Forelimb muscle (tissue), 1 donor: ENCODE measurements around the gene REC114. TPM values are rescaled to one million over a fixed set of nuclear protein-coding genes. Genes with fewer than 3 reads are reported as not detected.

Experiments used
- DNase-seq: peaks from one replicate; pipeline ENCODE4 v3.0.0-alpha.2; 2013; ENCODE audit warnings: low read depth
- polyA plus RNA-seq: library from polyadenylated mRNA; unstranded; fragments of 120-200 nt; gene quantifications from one replicate; pipeline ENCODE4 v1.2.1, GENCODE V29; 2013; ENCODE audit not compliant: insufficient read length

Gene REC114
- polyA plus RNA-seq, 1 donor = not detected

- DNase-seq = no peak
These were observed 160.0 kb downstream of the REC114 start for GRCh38 chr15:73602992-73603391.

GRCh38 chr15:73604477-73604876, 161.5 kb downstream of the REC114 start:
- no peak for DNase-seq

GRCh38 chr15:73605759-73606436, 162.9 kb downstream of the REC114 start:
- no peak for DNase-seq

- DNase-seq = no peak
These were observed 164.4 kb downstream of the REC114 start for GRCh38 chr15:73607405-73607804.

- DNase-seq = no peak
These were observed 164.9 kb downstream of the REC114 start for GRCh38 chr15:73607843-73608242.

- no peak for DNase-seq
These were observed 165.5 kb downstream of the REC114 start for GRCh38 chr15:73608475-73608874.

- DNase-seq = no peak
These were observed 166.0 kb downstream of the REC114 start for GRCh38 chr15:73608941-73609340.

Other genes starting within 250 kb of the REC114 start
- gene HCN4, start 74.2 kb upstream of the REC114 start, polyA plus RNA-seq = not detected
- 73.7 TPM for gene NPTN, start 190.2 kb downstream of the REC114 start, polyA plus RNA-seq
- gene CD276, start 241.2 kb downstream of the REC114 start, polyA plus RNA-seq = 107 TPM